Cardiac septum (tissue), 1 donor: ENCODE measurements around the gene NOL4L. TPM values are rescaled to one million over a fixed set of nuclear protein-coding genes. Genes with fewer than 3 reads are reported as not detected.

Source experiments
- DNase-seq: peaks from one replicate; pipeline ENCODE4 v3.0.0-alpha.2; 2020; ENCODE audit warnings: low spot score
- intact Hi-C: fragments of 100-400 bp; cut with DNase I; formaldehyde crosslinking; loops from one replicate; pipeline ENCODE4 v1.14.0; 2022
- total RNA-seq: library from RNA; stranded (reverse); fragmentation: NEBNext Ultra II Directional; extraction: Animal tissue kit (Norgen Biotek cat#: 25700); gene quantifications from one replicate; pipeline ENCODE4 v1.2.1, GENCODE V29; 2021
- donor health status: DM: no; HTN: no; CAD: no.

NOL4L gene
- total RNA-seq, 1 donor from 2014 or later: 10.4 TPM

DNA sequence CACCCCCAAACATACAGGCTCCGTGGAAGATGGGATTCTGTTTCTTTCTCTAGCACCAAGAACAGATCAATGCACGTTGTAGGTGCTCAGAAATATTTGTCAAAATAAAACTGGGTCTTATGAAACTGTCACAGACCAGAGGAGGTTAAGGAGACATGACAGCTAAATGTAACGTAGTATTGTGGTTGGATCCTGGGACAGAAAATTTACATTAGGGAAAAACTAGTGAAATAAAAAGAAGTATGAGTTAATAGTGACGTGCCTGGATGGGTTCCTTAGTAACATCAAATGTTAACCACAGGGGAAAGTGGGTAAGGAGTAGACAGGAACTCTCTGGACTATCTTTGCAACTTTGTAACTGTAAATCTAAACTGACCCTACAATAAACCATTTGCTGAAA is 31.5 kb downstream of the NOL4L start:
- intact Hi-C loops: no loop called here
- no peak for DNase-seq

DNA sequence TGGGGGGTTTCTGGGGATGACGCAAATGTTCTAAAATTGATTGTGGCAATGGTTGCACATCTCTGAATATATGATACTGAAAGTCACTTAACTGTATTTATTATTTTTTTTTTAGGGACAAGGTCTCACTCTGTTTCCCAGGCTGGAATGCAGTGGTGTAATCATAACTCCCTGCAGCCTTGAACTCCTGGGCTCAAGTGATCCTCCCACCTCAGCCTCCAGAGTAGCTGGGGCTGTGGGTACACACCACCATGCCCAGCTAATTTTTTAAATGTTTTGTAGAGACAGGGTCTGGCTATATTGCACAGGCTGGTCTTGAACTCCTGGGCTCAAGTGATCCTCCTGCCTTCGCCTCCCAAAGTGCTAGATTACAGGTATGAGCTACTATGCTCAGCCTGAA is 33.4 kb downstream of the NOL4L start:
- no peak for DNase-seq
- intact Hi-C loops: no loop called here

DNA sequence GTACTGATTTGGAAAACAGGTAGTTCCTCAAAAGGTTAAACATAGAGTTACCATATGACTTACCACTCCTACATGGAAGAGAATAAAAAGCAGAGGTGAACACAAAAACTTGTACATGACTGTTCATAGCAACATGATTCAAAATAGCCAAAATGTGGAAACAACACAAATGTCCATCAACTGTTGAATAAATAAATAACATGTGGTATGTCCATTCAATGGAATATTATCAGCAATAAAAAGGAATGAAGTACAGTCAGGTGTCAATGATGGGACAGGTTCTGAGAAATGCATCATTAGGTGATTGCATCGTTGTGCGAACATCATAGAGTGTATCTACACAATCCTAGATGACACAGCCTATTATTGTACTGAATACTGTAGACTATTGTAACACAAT is 35.3 kb downstream of the NOL4L start:
- intact Hi-C loops: no loop called here
- DNase-seq: no peak

DNA sequence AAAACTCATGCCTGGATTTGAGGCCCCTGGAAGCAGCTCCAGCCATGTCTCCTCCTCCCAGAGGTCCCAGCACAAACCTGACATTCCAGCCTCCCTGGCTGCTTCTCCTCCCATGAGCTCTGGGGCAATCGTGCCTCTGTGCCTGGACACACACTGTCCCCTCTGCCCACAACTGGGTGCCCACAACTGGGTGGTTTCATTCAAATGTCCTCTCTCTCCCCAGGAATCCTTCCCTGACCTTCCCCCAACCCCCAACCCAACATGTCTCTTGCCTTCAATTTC is 37.4 kb downstream of the NOL4L start:
- intact Hi-C loops: no loop called here
- no peak for DNase-seq

DNA sequence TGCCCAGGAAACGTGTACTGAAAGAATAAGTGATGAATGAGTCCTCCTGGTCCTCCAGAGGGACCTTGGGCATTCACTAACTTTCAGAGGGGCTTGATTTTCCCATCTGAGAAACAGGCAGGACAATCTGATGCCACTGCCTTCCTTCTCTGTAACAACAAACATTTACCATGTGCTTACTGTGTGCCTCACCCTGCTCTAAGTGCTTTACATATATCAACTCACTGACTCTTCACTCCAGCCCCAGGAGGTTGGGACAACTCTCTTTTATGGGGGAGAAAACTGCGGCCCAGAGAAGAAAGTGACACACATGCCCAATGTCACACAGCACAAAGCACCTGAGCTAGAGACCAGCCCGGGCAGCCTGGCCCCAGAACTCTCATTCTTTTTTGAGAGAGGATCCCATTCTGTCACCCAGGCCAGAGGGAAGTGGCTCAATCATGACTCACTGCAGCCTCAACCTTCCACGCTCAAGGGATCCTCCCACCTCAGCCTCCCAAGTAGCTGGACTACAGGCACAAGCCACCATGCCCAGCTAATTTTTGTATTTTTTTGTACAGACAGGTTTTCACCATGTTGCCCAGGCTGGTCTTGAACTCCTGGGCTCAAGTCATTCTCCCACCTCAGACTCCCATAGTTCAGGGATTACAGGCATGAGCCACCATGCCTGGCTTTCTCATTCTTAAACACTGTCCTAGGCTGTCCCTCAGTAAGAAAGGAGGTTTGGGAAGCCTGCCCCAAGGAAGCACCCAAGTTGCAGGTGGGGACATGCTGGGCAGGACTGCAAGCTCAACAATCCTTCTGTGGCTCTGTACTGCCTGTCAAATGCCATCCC is 38.0 kb downstream of the NOL4L start:
- DNase-seq: no peak
- intact Hi-C loops: no loop called here

DNA sequence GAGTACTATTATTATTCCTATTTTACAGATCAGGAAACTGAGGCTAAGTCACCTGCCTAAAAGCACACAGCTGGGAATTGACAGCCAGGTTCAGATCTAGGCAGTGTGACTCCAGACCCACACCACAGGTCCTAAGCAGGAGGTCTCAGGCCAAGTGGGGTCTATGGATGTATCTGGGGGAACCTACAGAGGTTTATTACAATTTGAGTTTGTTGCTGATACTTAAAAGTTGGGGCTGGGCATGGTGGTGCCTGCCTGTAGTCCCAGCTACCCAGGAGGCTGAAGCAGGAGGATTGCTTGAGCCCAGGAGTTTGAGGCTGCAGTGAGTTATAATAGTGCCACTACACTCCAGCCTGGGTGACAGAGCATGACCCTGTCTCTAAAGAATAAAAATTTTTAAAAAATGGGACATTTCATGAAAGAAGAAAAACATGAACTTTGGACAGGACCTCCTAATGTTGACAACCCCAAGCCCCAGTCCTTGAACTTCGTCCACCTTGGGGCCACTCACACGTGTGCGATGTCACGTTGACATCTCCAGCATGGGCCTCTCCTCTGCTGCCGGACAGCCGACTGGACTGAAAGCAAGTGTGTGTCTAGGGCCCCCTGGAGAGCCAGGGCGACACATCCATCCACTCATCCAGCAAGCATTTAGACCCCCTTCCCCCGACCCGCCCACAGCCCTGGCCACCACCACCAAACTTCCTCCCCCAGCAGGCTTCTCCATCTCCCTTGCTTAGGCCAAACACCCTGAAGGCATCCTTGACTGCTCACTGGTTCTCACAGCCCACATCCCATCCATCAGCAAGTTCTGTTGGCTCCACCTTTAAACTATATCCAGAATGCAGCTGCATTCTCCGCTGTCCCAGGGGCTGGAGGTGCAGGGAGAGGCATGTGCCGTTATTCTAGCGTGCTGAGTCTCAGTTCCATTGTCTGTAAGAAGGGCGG is 40.0 kb downstream of the NOL4L start:
- DNase-seq: no peak
- intact Hi-C loops: no loop called here

DNA sequence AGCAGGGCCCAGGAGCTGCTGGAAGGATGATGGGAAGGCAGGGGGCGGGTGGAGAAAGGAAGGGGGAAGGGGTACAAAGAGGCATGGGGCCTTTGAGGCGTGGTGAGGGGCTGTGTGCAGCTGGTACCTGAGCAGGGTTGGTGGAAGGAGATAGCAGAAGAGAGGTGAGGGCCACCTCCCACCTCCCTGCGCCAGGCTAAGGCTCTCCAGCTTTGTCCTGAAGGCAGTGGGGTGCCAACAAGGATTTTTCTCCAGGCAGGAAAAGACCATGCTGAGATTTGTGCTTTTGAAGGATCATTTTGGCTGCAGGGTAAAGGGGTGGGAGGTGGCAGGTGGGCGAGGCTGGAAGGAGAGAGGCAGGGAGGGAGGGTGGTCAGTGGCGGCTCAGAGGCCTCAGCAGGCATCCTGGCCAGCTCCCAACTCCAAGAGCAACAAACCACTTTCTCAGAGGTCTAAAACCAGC is 40.8 kb downstream of the NOL4L start:
- intact Hi-C loops: no loop called here
- DNase-seq: no peak

DNA sequence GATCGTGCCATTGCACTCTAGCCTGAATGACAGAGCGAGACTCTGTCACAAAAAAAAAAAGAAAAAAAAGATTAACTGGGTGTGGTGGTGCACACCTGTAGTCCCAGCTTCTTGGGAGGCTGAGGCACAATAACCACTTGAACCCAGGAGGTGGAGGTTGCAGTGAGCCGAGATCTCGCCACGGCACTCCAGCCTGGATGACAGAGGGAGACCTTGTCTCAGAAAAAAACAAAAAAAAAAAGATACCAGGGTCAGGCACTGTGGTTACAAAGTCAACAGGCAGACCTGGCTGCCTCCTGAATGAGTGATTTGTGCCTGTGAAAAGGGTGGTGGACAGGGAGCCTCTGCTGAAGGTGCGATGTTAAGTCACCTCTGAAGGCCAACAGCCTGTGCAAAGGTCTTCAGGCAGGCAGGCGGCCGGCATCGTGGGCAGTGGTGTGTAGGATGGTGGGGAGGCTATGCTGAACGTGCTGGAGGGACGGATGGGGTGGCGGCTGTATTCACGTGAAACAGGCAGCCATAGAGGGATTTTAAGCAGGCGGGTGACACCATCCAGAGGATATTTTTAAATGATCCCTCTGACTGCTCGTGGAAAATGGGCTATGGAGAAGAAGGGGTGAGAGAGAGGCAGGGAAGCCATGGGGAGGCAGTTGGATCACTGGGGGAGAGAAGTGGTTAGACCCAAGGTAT is 41.4 kb downstream of the NOL4L start:
- intact Hi-C loops: no loop called here
- DNase-seq: no peak

DNA sequence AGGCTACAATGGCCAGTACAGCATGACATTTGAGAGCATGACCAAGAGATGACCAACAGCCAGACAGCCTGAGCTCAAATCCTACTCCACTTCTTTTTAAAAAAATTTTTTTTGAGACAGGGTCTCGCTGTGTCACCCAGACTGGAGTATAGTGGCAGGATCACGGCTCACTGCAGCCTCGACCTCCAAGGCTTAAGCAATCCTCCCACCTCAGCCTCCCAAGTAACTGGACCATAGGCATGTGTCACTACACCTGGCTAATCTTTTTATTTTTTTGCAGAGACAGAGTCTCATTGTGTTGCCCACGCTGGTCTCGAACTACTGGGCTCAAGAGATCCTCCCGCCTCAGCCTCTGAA is 42.9 kb downstream of the NOL4L start:
- intact Hi-C loops: no loop called here
- DNase-seq: no peak

DNA sequence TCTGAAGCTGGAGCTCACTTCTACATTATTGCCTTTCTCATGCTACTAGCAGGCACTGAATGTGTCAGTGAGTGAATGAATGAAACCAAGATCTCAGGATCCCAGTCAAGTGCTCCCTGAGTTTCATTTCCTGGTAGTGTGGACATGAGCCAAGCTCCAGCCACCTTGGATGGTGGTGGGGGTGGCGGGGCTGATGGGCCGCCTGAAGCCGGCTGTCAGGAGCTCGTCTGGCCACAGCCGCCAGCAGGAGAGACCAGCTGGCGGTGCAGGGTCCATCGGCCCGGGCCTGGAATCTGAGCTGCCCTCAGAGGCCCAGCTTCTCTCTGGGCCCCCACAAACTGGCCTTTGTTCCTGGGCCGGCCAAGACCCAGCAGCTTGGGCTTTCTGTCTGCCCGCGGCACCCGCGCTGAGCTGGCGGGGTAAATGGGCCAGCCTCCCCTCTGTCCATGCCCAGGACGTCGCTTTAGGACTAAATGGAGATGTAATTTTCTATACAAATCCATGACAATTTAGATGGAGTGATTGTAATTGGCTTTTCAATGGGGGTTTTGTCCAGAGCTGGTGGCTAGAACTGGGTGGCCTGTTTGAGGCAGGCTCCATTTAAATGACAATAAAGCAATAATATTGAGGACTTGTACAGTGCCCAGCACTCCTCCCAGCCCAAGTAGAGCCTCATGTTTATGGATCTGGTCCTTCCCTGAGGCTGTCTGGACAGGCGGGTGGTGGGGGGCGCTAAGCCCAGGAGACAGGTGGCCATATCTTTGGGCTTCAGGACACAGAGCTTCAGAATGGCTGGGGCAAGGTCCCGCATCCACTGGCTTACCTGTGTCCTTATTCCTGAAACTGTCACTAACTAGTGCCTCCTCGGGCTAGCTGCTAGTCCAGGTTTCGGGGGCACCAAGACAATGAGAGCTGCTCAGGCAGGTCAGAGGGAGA is 43.5 kb downstream of the NOL4L start:
- no peak for DNase-seq
- intact Hi-C loops: no loop called here

DNA sequence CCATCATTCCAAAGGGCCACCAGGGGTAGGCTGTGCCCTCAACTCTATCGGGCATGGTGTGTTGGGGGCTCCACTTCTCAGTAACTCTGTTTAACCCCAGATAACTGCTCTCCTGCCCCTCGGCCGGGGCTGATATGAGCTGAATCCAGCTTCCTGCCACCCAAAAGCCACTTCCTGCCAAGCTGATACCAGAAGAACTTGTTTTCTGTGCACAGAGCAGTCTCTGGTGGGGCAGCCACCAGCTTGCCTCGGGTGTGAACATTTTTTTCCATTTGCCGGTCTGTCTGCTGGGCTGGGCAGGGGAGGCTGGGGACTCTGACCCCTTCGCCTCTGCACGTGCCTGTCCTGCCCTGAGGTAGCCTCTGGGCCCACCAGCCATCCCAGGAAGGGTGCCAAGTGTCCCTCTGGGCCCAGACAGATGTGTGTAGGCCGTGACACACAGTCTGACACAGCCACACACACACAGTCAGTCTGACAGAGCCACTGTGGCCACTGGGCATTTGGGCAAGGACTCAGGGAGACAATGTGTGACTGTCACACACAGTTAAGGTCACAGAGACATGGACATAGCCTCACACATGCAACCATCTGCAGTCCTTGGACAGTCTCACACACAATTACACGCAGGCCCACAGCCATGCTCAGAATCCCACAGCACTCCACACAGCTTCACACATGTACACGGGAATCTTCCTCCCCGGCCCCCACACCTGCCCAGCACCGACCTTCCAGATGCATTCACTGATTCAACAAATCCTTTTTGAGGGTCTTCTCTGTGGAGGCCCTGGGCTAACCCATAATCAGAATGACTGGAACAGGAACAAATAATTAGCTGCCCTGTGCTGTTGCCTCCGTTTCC is 45.1 kb downstream of the NOL4L start:
- DNase-seq: no peak
- intact Hi-C loops: no loop called here

DNA sequence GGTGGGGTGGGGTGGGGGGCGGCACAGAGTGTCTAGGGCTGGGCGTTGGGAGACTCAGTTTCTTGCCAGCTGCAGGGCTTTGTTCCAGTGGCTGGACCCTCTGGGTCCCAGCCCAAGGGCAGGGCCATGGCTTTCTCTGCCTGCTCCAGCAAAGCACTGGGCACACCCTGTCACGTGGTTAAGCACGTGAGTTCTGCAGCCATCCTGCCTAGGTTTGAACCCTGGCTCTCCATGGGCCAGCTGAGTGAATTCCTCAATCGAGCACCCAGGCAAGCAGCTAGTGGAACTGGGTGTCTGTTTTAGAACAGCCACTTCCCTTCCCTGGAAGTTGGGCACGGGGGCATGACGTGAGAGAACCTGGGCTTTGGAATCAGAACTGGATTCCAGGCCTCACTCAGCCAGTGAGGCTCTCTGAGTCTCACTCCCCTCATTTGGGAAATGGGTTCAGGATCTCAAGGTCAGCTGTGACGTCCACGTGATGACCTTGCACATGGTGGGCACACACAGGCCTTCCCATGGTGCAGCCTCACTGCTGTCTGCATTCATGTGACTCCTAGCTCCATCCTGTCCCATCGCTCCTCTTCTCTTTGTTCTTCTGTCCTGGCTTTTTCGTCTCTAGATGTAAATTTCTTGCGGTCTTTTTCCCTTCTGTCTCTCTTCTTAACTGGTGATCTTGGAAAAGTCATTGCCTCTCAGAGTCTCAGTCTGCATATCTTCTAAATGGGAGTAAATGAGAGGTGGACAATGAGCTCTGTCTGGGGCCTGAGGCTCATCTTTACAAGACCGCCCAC is 45.9 kb downstream of the NOL4L start:
- DNase-seq: no peak
- intact Hi-C loops: no loop called here

DNA sequence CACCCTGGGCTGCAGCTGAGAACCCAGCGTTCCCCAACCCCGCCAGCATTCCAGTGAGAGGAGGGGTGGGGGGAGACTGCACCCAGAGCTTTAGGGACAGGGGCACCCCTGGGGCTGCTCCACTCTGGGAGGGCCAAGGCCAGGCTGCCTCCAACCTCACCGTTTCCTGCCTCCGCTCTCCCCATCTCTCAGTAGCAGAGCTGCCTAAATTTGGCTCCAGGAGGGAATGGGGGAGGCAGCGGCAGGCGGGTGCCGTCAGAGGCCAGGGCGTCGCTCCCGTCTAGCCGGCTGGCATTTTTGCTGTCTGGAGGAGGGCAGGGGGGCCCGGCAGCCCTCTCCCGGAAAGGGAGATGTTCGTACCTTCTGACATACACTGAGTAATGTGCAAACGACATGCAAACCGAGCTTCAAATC is 46.6 kb downstream of the NOL4L start:
- intact Hi-C loops: no loop called here
- no peak for DNase-seq

DNA sequence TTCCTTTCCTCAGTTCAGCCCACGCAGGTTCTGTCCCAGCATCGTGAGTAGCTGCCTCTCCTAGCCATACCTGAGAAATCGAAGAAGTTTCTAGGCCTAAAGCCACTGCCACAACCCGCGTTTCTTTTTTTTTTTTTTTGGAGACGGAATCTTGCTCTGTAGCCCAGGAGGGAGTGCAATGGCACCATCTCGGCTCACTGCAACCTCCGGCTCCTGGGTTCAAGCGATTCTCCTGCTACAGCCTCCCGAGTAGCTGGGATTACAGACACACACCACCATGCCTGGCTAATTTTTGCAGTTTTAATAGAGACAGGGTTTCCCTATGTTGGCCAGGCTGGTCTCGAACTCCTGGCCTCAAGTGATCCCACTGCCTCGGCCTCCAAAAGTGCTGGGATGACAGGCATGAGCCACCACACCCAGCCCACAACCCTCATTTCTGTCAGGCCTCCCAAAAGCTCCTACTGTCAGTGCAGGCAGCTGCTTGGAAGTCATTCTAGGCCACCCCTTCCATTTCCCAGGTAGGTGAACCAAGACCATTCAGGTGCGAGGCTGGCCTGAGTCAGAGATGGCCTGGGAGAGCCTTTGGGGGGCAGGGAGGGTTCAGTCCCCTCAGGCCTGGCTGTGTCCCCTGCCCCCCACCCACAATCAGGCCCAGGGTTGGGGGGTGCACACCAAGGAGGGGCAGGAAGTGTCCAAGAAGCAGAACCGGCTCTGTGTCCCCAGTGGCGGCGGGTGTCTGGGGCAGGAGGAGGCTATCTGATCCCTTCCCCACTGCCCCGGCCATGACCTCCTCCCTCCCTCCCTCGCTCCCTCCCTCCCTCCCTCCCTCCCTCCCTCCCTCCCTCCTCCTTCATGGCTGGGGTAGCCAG is 47.2 kb downstream of the NOL4L start:
- no peak for DNase-seq
- intact Hi-C loops: no loop called here

DNA sequence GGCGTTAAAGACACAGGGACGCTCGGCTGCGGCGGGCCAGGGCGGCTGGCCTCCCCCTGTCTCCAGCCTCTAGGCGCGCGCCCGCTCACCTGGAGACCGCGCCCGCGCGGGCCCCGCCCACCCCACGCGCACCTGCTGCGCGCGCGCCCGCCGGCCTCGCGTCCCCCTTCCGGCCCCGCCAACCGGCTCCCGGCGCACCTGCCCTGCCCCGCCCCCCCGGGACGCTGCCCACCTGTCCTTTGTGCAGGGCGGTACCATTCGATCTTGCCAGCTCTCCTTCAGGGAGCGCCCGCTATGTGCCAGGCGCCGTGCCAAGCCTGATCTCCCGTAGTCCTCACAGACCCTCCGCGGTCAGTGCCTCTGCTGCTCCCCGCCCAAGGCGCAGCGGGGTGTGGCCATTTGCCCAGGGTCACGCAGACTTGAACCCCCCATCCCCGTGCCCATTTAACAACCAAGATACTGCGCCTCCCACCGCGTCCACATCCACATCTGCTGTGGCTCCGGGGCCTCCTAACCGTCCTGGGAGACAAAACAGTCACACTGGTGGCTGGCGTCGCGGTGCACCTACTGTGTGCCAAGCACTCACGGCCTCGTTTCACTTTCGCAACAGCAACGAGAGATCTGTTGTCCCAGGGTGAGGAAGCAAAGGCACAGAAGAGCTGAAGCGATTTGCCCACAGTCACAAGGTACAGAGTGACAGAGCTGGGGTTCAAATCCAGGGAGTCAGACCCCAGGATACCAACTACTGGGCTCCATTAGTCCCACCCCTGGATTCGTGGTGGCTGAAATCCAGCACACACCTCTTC is 48.1 kb downstream of the NOL4L start:
- intact Hi-C loops: no loop called here
- no peak for DNase-seq
